ENCODE data around the gene RNF8.
A peak's percentile ranks its signal among the peaks of the same experiment; 100 is the strongest.
"Not testable (repeated sequence)": the region's sequence is repeated elsewhere in the genome, so short reads cannot be mapped to it uniquely, and the experiment has no call there.

Gene RNF8

GRCh38 chr6:37353761-37354525 is at the start of gene RNF8:
Gene RNF8, plus strand, starts transcription at chr6:37353983. Its CDS starts 182 bp downstream, at chr6:37354165.
- peak; percentile 96 for DNase-seq (ENCODE audit: low spot score)

GRCh38 chr6:37304766-37305165 is 49.0 kb upstream of the RNF8 start:
- no peak for DNase-seq (ENCODE audit: low spot score)

GRCh38 chr6:37305841-37306425 is 47.9 kb upstream of the RNF8 start:
- no peak for DNase-seq (ENCODE audit: low spot score)

- DNase-seq (ENCODE audit: low spot score), result no peak
Measured at GRCh38 chr6:37306624-37307222, 47.1 kb upstream of the RNF8 start.

GRCh38 chr6:37307484-37307883 is 46.3 kb upstream of the RNF8 start:
- not testable (repeated sequence) for DNase-seq (ENCODE audit: low spot score)

- DNase-seq (ENCODE audit: low spot score), result no peak
Measured at GRCh38 chr6:37308069-37308815, 45.5 kb upstream of the RNF8 start.

- no peak for DNase-seq (ENCODE audit: low spot score)
Measured at GRCh38 chr6:37309046-37309445, 44.7 kb upstream of the RNF8 start.

- no peak for DNase-seq (ENCODE audit: low spot score)
Measured at GRCh38 chr6:37309692-37310091, 44.1 kb upstream of the RNF8 start.

GRCh38 chr6:37310966-37311365 is 42.8 kb upstream of the RNF8 start:
- DNase-seq (ENCODE audit: low spot score), result no peak

GRCh38 chr6:37311741-37312473 is 41.9 kb upstream of the RNF8 start:
- peak; percentile 42 for DNase-seq (ENCODE audit: low spot score)

GRCh38 chr6:37313723-37314486 is 39.9 kb upstream of the RNF8 start:
- DNase-seq (ENCODE audit: low spot score), result no peak

GRCh38 chr6:37314487-37315156 is 39.2 kb upstream of the RNF8 start:
- peak; percentile 17 for DNase-seq (ENCODE audit: low spot score)

GRCh38 chr6:37315157-37315515 is 38.6 kb upstream of the RNF8 start:
- DNase-seq (ENCODE audit: low spot score), result no peak

GRCh38 chr6:37316071-37316470 is 37.7 kb upstream of the RNF8 start:
- no peak for DNase-seq (ENCODE audit: low spot score)

- no peak for DNase-seq (ENCODE audit: low spot score)
Measured at GRCh38 chr6:37317312-37318038, 36.3 kb upstream of the RNF8 start.

- no peak for DNase-seq (ENCODE audit: low spot score)
Measured at GRCh38 chr6:37319156-37319555, 34.6 kb upstream of the RNF8 start.

- DNase-seq (ENCODE audit: low spot score), result no peak
Measured at GRCh38 chr6:37319856-37320480, 33.8 kb upstream of the RNF8 start.

- DNase-seq (ENCODE audit: low spot score), result no peak
Measured at GRCh38 chr6:37320646-37321045, 33.1 kb upstream of the RNF8 start.

- DNase-seq (ENCODE audit: low spot score), result no peak
Measured at GRCh38 chr6:37321101-37321500, 32.7 kb upstream of the RNF8 start.

Measured in hepatic stellate cell (primary cell).